Left forelimb (tissue), 1 donor: ENCODE results near the gene SLC35F5.
"Not testable (repeated sequence)": the region's sequence is repeated elsewhere in the genome, so short reads cannot be mapped to it uniquely, and the experiment has no call there.

Source experiments
- DNase-seq: peaks from one replicate; pipeline ENCODE4 v3.0.0-alpha.2; 2018; ENCODE audit warnings: low spot score

SLC35F5 gene

DNA sequence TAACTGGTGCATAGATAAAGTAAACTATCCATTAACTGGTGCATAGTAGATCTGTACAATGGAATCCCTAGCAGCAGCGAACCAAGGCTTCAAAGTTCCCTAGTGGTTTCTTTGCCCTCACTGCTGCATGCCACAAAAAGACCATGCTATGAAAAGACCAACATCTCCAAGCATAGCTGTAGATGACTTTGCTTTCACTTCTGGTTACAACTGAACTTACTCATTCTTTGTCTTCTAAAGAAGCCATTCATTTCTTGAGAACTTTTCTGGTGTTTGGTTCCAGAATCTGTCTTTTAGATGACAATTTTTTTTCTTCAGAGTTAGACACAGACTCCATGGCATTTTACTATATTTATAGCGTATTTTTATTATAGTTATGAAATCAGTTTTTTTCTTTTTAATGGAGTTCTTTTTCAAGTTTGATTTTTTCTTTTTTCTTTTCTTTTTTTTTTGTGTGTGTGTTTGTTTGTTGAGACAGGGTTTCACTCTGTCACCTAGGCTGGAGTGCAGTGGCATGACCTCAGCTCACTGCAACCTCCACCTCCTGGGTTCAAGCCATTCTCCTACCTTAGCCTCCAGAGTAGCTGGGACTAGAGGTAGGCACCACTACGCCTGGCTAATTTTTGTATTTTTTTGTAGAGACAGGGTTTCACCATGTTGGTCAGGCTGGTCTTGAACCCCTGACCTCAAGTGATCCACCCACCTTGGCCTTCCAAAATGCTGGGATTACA lies 63.6 kb downstream of the SLC35F5 start:
- DNase-seq = no peak

DNA sequence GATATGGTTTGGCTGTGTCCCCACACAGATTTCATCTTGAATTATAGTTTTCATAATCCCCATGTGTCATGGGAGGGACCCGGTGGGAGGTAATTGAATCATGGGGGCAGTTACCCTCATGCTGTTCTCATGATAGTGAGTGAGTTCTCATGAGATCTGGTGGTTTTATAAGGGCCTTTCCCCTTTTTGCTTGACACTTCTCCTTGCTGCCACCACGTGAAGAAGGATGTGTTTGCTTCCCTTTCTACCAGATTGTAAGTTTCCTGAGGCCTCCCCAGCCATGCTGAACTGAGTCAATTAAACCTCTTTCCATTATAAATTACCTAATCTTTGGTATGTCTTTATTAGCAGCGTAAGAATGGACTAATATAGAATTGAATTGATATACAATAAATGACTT lies 65.6 kb downstream of the SLC35F5 start:
- not testable (repeated sequence) for DNase-seq

DNA sequence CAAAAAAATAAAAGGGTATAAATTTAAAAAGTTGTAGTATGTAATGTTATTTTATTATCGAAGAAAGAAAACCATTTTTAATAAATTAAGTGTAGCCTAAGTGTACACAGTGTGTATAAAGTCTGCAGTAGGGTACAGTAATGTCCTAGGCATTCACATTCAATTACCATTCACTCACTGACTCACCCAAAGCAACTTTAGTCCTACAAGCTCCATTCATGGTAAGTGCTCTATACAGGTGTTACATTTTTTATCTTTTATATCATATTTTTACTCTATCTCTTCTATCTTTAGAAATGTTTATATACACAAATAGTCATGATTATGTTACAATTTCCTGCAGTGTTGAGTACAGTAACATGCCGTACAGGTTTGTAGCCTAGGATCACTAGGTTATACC lies 69.9 kb downstream of the SLC35F5 start:
- DNase-seq = no peak

DNA sequence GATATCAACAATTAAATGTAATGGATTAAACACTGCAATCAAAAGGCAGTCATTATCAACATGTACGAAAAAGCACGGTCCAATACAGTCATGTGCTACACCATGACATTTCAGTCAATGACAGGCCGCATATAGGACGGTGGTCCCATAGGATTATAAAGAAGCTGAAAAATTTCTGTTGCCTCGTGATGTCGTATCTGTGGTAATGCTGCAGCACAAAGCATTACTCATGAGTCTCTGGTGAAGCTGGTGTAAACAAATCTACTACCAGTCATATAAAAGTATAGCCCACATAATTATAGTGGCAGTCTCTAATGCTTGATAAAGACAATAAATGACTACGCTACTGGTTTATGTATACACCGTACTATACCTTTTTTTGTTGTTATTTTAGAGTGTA lies 71.0 kb downstream of the SLC35F5 start:
- DNase-seq = no peak

DNA sequence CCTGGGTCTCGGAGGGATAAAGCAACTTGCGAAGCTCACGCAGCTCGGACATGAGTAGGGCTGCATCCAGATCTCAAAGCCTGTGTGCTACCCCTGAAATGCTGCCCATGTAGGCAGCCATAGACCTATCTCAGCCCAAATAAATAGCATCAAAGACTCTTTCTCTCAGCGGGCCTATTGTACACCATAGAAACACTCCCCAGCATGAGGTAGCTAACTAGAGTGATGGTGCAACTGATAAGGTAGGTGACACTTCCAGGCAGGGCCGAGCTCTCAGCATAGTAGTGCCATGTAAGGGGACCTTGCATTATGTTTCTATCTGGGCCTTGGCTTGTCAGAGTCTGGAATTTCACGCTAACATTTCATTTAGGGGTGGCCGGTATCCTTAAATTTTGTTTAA lies 77.0 kb downstream of the SLC35F5 start:
- DNase-seq = no peak

DNA sequence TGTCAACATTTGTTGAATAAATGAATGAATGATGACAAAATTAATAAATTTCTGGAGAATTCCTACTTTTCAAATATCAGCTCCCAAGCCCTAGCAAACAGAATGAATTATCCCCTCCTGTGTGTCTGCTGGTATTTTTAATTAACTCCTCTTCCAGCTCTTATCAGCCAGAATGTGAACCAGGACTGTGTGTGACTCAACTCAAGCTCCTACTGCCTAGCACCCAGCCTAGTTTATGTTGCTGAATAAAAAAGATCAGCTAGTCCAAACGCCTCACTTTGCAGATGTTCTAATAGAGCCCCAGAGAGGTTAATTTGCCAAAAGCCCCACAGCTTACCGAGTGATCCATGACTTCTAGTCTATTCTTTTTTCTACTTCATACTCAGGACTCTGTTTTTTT lies 79.1 kb downstream of the SLC35F5 start:
- no peak for DNase-seq

DNA sequence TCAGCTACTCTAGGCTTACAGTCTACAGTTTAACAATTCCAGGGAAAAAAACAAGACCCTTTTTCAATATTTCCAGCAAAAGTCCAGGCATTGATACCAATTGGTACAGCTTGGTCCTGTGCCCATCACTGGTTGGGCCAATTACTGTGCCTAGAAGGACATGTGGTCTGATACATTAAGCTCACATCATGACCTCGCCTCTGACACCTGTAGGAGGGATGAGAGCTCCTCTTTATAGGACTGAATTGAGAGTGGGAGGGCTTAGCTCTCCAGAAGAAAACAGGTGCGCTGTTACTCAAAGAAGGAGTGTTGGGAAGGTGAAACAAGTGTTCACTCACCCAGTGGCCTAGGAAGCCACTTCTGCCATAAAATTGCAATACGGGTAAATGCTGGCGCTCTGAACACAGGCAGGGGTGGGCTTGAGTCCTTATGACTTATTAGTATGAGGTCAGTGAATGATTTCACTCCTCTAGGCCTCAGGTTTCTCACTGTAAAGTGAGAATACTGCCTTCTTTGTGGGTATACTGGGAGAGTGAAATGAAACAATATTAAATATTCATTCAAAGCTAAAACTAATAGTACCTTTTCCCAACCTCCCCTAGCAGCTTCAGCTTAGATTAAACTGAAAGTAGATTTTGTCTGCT lies 79.7 kb downstream of the SLC35F5 start:
- no peak for DNase-seq

DNA sequence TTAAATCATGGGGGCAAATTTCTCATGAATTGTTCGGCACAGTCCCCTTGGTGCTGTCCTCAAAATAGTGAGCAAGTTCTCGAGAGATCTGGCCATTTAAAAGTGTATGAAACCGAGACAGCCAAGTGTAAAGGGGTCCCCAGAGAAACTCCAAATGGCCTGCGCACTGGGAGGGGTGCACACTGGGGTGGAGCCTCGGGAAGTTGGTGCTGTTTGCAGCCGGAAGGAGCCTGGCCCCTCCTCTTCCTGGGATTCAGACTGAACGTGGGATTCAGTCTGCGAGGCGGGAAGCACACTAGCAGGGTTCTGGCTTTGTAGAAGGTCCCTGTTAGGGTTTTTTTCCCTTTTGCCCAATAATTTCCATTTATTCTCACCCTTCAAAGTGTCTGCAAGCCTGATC lies 80.6 kb downstream of the SLC35F5 start:
- no peak for DNase-seq

DNA sequence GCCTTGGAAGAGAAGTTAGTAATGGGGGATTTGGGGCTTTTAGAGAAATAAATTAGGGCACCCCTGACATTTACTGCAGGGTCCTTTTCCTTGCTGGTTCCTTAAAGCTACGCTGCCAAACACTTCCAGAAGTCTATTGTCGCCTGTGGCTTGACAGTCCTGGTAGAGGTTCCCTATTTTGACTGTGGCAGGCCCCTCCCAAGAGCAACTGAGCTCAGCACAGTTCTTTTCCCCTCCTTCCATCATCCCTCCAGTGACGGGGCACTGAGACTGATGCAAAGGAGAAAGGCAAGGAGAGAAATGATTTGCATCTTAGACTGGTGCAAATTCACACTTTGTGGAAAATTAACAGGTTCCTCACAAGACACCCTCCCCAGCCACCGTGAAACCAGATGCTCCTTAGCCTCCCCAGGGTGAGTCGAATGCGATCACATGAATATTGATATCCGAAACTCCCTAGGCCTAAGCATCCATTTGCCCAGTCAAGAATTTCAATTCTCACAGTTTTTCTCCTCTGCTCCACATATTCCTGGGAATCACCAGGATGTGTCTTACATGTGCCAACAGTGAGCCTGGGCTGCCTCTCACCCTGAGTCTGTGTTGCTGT lies 84.0 kb downstream of the SLC35F5 start:
- DNase-seq = no peak

DNA sequence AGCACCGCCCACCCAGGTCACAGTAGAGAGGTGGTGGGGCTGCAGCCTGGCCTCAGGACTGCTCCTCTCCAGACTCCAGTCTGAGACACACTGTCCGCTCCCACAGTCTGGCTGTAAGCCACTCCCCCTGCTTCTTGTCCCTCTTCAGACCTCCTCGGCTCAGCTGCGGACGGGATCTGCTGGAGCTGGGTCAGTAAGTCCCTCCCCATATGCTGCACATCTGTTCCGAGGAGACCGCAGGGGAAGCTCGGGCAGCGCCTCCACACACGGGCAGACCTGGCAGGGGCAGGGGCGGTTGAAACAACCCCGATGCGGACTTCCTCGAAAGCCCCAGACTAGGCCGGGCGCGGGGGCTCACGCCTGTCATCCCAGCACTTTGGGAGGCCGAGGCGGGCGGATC lies 87.4 kb downstream of the SLC35F5 start:
- DNase-seq = not testable (repeated sequence)

DNA sequence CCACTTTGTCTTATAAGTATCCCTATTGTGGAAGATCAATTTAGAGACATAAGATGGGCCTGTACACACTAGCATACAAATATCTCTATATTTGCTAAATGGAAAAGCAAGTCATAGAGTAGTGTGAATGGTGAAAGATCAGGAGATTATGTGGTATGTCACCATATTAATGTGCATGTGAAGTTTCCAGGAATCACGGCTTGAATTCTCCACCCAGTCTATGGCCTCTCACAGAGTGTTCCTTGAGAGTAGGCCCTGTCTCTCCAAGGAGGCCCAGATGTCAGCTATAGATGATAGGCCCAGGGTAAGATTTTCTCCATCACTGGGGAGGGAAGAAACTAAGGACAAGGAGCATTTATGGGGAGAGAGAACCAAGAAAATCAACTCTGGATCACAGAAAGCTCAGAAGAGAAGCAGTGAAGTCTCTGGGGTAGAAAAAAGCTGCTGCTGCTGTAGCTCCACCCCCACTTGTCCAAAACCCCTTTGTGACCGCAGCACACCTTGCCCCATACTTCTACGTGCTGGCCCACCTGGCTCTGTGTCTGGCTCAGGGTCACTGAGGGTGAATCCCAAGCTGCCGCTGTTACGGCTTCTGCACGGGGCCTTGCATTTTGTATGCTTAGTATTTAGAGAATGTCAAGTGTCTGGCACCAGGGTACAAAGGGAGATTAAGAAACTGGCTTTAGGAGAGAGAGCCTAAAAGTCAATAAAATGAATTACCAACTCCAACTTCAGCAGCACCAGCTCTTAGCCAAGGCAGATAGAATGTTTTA lies 91.5 kb downstream of the SLC35F5 start:
- DNase-seq = not testable (repeated sequence)

DNA sequence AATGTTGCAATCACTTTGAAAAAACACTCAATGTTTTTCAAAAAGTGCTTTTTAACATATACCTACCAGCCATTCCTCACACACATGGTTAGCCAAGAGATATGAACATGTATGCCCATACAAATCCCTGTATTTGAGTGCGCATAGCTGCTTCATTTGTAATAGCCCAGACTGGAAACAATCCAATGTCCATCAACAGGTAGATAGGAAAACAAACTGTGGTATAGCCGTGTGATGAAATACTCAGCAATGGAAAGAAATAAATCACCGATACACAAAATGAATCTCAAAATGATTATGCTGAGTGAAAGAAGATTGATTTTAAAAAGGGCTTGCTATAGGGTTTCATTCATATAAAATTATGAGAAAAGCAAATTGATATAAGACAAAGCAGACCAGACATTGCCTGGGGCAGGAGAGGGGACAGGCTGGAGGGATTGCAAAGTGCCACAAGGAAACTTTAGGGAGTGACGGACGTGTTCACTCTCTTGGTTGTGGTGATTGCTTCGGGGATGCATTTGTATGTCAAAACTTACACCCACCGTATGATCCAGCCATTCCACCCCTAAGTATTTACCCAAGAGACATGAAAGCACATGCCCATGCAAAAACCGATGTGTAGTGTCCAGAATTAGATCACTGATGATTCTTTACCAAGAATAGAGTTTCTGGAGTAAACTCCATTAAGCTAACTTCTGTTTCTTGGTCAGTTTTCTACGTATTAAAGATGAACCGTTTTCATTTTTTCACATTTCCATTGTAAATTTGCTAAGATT lies 93.0 kb downstream of the SLC35F5 start:
- not testable (repeated sequence) for DNase-seq
